GM06990 (cell line): Measurements from ENCODE around the gene LDB3.

ENCODE experiments used
- DNase-seq: peaks from one replicate; pipeline ENCODE4 v3.0.0-alpha.2; 2011; ENCODE audit not compliant: insufficient read length; ENCODE audit errors: extremely low read depth
- H3K27me3 ChIP-seq: replicated peaks from 2 replicates; pipeline ENCODE4 v1.6.0; 2011; ENCODE audit warnings: low read length; ENCODE audit not compliant: control insufficient read depth, insufficient read depth
- H3K36me3 ChIP-seq: 2 replicates; pipeline ENCODE4 v1.5.1; 2011; ENCODE audit warnings: low read length; ENCODE audit not compliant: control insufficient read depth, insufficient read depth
- H3K4me3 ChIP-seq: replicated peaks from 2 replicates; pipeline ENCODE4 v1.5.1; 2011; ENCODE audit warnings: low read depth, mild to moderate bottlenecking, control low read depth, low read length
- CTCF ChIP-seq: IDR thresholded peaks from 2 replicates; pipeline ENCODE4 v1.5.1; 2011; ENCODE audit warnings: low read length, control low read depth, mild to moderate bottlenecking, inconsistent platforms; ENCODE audit not compliant: insufficient read depth, poor library complexity, severe bottlenecking

Gene LDB3

GRCh38 chr10:86769991-86770390 is 101.7 kb downstream of the LDB3 start:
- no peak overlapping the region for H3K4me3 ChIP-seq
- H3K27me3 ChIP-seq, result no peaks in the 10 kb centered on the region
- DNase-seq, result no peak
- TF ChIP-seq CTCF, result no peak
- H3K36me3 ChIP-seq, result no peaks in the 10 kb centered on the region

DNA sequence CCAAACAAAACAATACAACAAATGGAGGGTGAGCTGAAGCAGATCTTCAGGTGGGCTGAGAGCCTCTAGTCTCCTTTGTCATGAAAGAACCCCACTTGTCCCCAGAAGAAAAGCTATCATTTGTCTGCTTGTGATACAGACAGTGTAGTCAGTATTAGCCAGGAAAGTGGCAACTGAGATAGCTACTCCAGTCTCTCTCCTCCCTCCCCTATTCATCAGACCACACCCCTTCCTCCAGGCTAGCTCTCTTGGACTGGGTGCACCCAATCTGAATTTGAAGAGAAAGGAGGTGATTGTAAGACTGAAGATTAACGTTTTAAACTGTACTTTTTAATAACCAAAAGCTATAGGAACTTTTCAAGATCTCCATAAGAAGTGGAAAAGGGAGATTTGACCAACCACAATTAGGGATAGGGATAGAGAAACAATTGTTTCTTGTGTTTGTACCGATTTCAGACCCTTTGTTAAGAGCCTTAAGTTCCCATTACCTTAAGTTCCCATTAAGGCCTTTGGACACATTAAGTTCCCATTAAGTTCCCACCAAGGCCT is 102.2 kb downstream of the LDB3 start:
- Histone ChIP-seq H3K27me3 (no peaks in the 10 kb centered on the region), H3K36me3 (no peaks in the 10 kb centered on the region), H3K4me3 (no peak overlapping the region)
- no peak for TF ChIP-seq CTCF
- DNase-seq, result no peak

DNA sequence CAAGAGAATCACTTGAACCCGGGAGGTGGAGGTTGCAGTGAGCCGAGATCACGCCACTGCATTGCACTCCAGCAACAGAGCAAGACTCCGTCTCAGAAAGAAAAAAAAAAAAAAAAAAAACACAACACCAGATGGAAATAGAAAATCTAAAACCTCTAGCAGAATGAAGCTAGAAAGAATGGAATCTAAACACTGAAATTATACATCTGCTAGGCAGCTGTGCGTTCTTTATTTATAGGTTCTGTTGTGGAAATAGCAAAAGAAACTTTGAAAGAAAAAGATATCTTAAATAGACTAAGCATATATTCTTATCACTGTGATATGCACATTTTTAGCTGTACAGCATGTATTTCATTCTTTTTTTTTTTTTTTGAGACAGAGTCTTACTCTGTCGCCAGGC is 105.2 kb downstream of the LDB3 start:
- no peak for DNase-seq
- TF ChIP-seq CTCF, result no peak
- Histone ChIP-seq H3K27me3 (no peaks in the 10 kb centered on the region), H3K4me3 (no peak overlapping the region), H3K36me3 (no peaks in the 10 kb centered on the region)

DNA sequence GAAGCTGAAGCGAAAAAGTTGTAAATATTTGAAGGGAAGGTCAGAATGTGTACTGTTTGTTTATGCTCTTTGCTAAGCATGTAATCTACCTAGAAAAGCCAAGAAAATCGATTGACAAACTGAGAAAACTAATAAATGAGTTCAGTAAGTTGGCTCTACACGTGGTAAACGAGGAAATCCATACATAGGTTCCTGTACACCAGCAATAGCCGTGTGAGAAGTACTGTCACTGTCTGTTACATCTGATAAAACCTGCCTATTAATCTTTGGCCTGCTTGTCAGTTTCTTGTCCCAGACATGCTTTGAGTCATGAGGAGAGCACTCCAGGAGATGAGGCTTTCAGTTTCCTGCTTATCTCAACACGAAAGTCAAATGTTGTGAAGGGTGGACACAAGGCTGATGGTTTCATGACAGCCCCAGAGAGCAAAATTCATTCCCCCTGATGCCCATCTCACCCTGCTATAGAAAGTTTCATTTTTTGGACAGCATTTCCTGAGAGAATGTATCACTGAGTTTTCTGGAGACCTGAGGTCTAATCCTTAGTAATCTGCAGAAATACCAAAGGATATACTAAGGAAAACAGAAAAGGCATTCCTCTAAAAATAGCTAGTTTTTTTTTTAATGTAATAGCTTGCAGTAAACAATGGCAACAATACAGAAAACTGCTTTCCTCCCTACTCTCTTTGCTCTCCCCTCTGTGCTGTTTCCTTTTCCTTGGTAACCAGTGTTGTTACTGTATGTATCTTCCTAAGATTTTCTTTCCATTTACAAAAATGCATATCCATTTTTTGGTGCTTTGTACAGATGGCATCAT is 107.0 kb downstream of the LDB3 start:
- no peaks in the 10 kb centered on the region for H3K36me3 ChIP-seq
- TF ChIP-seq CTCF, result no peak
- peak; percentile 37 for DNase-seq
- no peak overlapping the region for H3K4me3 ChIP-seq
- H3K27me3 ChIP-seq, result no peaks in the 10 kb centered on the region

- Histone ChIP-seq H3K4me3 (no peak overlapping the region), H3K36me3 (no peaks in the 10 kb centered on the region), H3K27me3 (no peaks in the 10 kb centered on the region)
- no peak for TF ChIP-seq CTCF
- DNase-seq, result no peak
These were observed 107.5 kb downstream of the LDB3 start for GRCh38 chr10:86775870-86776180.
